Endothelial cell of umbilical vein (primary cell): ENCODE data around the gene FOXP1. TPM values are rescaled to one million over a fixed set of nuclear protein-coding genes. Genes with fewer than 3 reads are reported as not detected.
A peak's percentile ranks its signal among the peaks of the same experiment; 100 is the strongest.

Source experiments
- BruUV-seq: library from RNA; stranded (reverse); fragments of 400-500 nt; replicated peaks from 2 replicates; lab custom pipeline; 2021; lab: Mats Ljungman, UMichigan
- CTCF ChIA-PET: fragments of 300-600, 350-600 bp; sonication (Branson Sonifier 250); formaldehyde crosslinking; loops from one replicate; lab custom pipeline; 2021; ENCODE audit warnings: antibody characterized with exemption, inconsistent platforms; lab: Charles Lee
- POLR2A ChIA-PET: fragments of 300-600, 350-600 bp; sonication (Branson Sonifier 250); formaldehyde crosslinking; loops from one replicate; lab custom pipeline; 2021; ENCODE audit warnings: antibody characterized with exemption, inconsistent platforms; lab: Charles Lee
- DNase-seq: peaks from one replicate; pipeline ENCODE4 v3.0.0-alpha.2; 2011; ENCODE audit warnings: low read depth, low spot score
- FAIRE-seq: peaks from 2 replicates; lab custom pipeline; 2011; peaks lifted over from hg19 to GRCh38; lab: Jason Lieb, UNC
- H2AFZ ChIP-seq: 2 replicates; pipeline ENCODE4 v1.6.0; 2012; ENCODE audit warnings: low read depth, low read length, control low read depth, inconsistent platforms
- H3K27ac ChIP-seq: 2 replicates; pipeline ENCODE4 v1.5.1; 2011; ENCODE audit warnings: low read depth, mild to moderate bottlenecking, control low read depth, low read length, moderate library complexity; ENCODE audit not compliant: insufficient read depth
- H3K27me3 ChIP-seq, 2 experiments: 2 replicates each; pipeline versions ENCODE4 v1.6.0 to v1.6.1; 2011; ENCODE audit warnings: low read length in 2 of 2, mixed read lengths in 1 of 2; ENCODE audit not compliant: control insufficient read depth in 2 of 2, insufficient read depth in 2 of 2
- H3K36me3 ChIP-seq, 2 experiments: 2 replicates in 1 of 2; 3 replicates in 1 of 2; pipeline ENCODE4 v1.5.1; 2011; ENCODE audit warnings: low read length in 2 of 2, mild to moderate bottlenecking in 1 of 2, moderate library complexity in 1 of 2; ENCODE audit not compliant: control insufficient read depth in 2 of 2, insufficient read depth in 2 of 2; ENCODE audit errors: extremely low read depth in 1 of 2
- H3K4me1 ChIP-seq: 3 replicates; pipeline ENCODE4 v1.5.1; 2011; ENCODE audit warnings: mild to moderate bottlenecking, low read length; ENCODE audit not compliant: control insufficient read depth, insufficient read depth; ENCODE audit errors: extremely low read depth
- H3K4me2 ChIP-seq: 2 replicates; pipeline ENCODE4 v1.6.1; 2011; ENCODE audit warnings: low read length, control low read depth, mixed read lengths; ENCODE audit not compliant: insufficient read depth
- H3K4me3 ChIP-seq, 3 experiments: fragments of 200-600 bp in 1 of 3; sonication (generic), shearing (Covaris generic) in 1 of 3; replicated peaks in 1 of 3; 2 replicates each; pipeline ENCODE4 v1.5.1; 2011 to 2016; ENCODE audit warnings: control low read depth in 3 of 3, low read length in 3 of 3, mild to moderate bottlenecking in 2 of 3, inconsistent platforms in 1 of 3, low read depth in 1 of 3, moderate library complexity in 1 of 3; ENCODE audit not compliant: insufficient read depth in 1 of 3
- H3K79me2 ChIP-seq: 2 replicates; pipeline ENCODE4 v1.6.0; 2012; ENCODE audit warnings: low read length, inconsistent platforms; ENCODE audit not compliant: control insufficient read depth, insufficient read depth
- H3K9ac ChIP-seq: replicated peaks from 2 replicates; pipeline ENCODE3; 2011; ENCODE audit warnings: low read length, control low read depth; ENCODE audit not compliant: insufficient read depth; ENCODE audit errors: extremely low read depth
- H3K9me1 ChIP-seq: replicated peaks from 3 replicates; pipeline ENCODE4 v1.6.0; 2011; ENCODE audit warnings: mild to moderate bottlenecking, low read length; ENCODE audit not compliant: control insufficient read depth, insufficient read depth; ENCODE audit errors: extremely low read depth
- H3K9me3 ChIP-seq: replicated peaks from 2 replicates; pipeline ENCODE4 v1.5.1; 2012; ENCODE audit warnings: low read length, inconsistent platforms; ENCODE audit not compliant: control insufficient read depth, insufficient read depth
- H4K20me1 ChIP-seq: replicated peaks from 2 replicates; pipeline ENCODE3; 2011; ENCODE audit warnings: mild to moderate bottlenecking, low read length; ENCODE audit not compliant: control insufficient read depth, insufficient read depth; ENCODE audit errors: extremely low read depth
- EZH2 ChIP-seq: IDR thresholded peaks from 2 replicates; pipeline ENCODE4 v1.6.1; 2012; ENCODE audit warnings: borderline replicate concordance, low read depth, mild to moderate bottlenecking, moderate library complexity, low read length, inconsistent platforms; ENCODE audit not compliant: severe bottlenecking
- FOS ChIP-seq: IDR thresholded peaks from 2 replicates; pipeline ENCODE4 v1.6.1; 2011; ENCODE audit warnings: mild to moderate bottlenecking, low read length, moderate library complexity, borderline replicate concordance; ENCODE audit not compliant: insufficient read depth
- GATA2 ChIP-seq: IDR thresholded peaks from 2 replicates; pipeline ENCODE4 v1.7.0; 2011; ENCODE audit warnings: low read depth, mild to moderate bottlenecking, moderate library complexity, mixed read lengths, low read length; ENCODE audit not compliant: insufficient read length, insufficient read depth
- JUN ChIP-seq: IDR thresholded peaks from 2 replicates; pipeline ENCODE4 v1.6.1; 2011; ENCODE audit warnings: borderline replicate concordance, low read depth; ENCODE audit not compliant: insufficient read length, insufficient read depth
- MYC ChIP-seq: IDR thresholded peaks from one replicate; pipeline ENCODE4 v1.6.1; 2011; ENCODE audit warnings: mild to moderate bottlenecking, low read depth, low read length
- POLR2A ChIP-seq: IDR thresholded peaks from 2 replicates; pipeline ENCODE4 v1.6.1; 2012; ENCODE audit warnings: low read depth, mild to moderate bottlenecking, control low read depth, low read length
- POLR2AphosphoS5 ChIP-seq: IDR thresholded peaks from 2 replicates; pipeline ENCODE4 v1.6.1; 2012; ENCODE audit warnings: low read depth, mild to moderate bottlenecking, control low read depth, low read length, moderate library complexity; ENCODE audit not compliant: insufficient read depth
- dilution Hi-C: fragments of 300-500 bp; cut with MboI; formaldehyde crosslinking; loops from one replicate; pipeline ENCODE4 v1.15.0; 2019; ENCODE audit warnings: low sequenced_read_pairs; ENCODE audit not compliant: extremely low pct_ligation_motif_present
- intact Hi-C: fragments of 100-400 bp; cut with micrococcal nuclease; formaldehyde crosslinking; loops from one replicate; pipeline ENCODE4 v1.10.0; 2022
- polyA plus RNA-seq, 4 experiments: library from polyadenylated mRNA; depleted of rRNA in 3 of 4; stranded (reverse) in 3 of 4; unstranded in 1 of 4; fragments of >200 nt; gene quantifications; 2 replicates each; pipeline versions ENCODE4 v1.2.1 to v1.2.3, GENCODE V29; 2011 to 2012; ENCODE audit warnings: missing spikeins in 1 of 4
- total RNA-seq: library from RNA; stranded (reverse); gene quantifications from 2 replicates; pipeline ENCODE4 v1.2.3, GENCODE V29; 2021
- TF ChIP-seq, protein P1 (sequence below): IDR thresholded peaks from 2 replicates; pipeline ENCODE4 v1.6.1; 2011; ENCODE audit not compliant: insufficient read depth, insufficient read length
- TF ChIP-seq, protein P2 (sequence below), 2 donors: IDR thresholded peaks; 1 replicate in 1 of 2; 2 replicates in 1 of 2; pipeline ENCODE4 v1.5.1; 2011; ENCODE audit warnings: low read length in 2 of 2, mild to moderate bottlenecking in 2 of 2, moderate library complexity in 2 of 2, control low read depth in 1 of 2, inconsistent platforms in 1 of 2, low read depth in 1 of 2; ENCODE audit not compliant: insufficient read depth in 1 of 2; ENCODE audit errors: extremely low read depth in 1 of 2

Gene FOXP1
- total and polyA plus RNA-seq, 2 donors (not counting 3 experiments of a cell fraction or from before 2014, with no cell fraction given): 41.0 to 107 TPM

DNA sequence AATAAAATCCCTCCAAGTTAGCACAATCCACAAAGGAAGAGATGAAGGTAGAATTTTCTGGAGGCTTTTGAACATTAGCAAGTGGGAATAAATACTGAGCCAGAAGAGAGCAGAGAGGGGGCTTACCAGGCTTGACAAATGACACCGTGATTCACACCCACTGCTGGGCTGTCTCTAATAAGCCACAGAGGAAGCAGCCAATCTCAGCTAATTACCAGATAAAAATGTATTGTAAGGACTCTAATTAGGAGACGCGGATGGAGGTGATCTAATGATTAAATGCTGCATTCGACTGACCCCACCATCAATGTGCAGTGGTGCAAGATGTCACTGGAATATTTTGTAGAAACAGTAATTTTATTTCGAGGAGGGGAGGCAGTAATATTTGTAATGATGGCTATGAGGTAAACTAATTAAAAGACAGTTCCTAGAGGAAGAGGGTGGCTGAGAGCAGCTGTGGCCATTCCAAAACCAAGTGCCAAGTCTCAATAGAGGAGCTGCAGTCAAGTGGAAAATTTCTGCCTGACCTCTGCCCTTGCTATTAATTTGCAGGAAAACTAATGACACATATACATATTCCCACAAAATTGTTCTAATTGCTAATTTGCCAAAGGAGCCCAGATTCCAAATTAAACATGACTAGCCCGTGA lies 602.2 kb downstream of the FOXP1 start:
- no peak overlapping the region for H3K9ac ChIP-seq
- DNase-seq: peak; percentile 83

More for the DNA sequence above, 602.2 kb downstream of the FOXP1 start:
- FAIRE-seq: no peak
- intact Hi-C loops: no loop called here
- ChIA-PET CTCF (interaction anchor here (0.6 to 4.3 kb wide), 4 partner anchors 11 to 265 kb away, joined by 3 to 19 read pairs (median 4); no protein-coding TSS in a partner anchor), POLR2A (interaction anchor here (0.6 kb wide), 2 partner anchors 17 to 479 kb away, joined by 3 read pairs; no protein-coding TSS in a partner anchor)
- Histone ChIP-seq H3K4me1 (peaks cover 46% of the 10 kb centered on the region), H3K27ac (peak overlapping the region; percentile 92), H3K9me3 (no peaks in the 10 kb centered on the region), H3K4me3 (no peak overlapping the region), H3K36me3 (peaks cover 16 to 20% of the 10 kb centered on the region in 2 experiments), H3K79me2 (peaks cover 24% of the 10 kb centered on the region), H3K27me3 (no peaks in the 10 kb centered on the region), H3K4me2 (no peak overlapping the region), H4K20me1 (no peaks in the 10 kb centered on the region), H2AFZ (no peak overlapping the region), H3K9me1 (no peaks in the 10 kb centered on the region)
- TF ChIP-seq, protein P1, sequence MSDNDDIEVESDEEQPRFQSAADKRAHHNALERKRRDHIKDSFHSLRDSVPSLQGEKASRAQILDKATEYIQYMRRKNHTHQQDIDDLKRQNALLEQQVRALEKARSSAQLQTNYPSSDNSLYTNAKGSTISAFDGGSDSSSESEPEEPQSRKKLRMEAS: no peak
- TF ChIP-seq FOS (no peak), EZH2 (no peak), JUN (no peak), GATA2 (no peak), POLR2A (no peak), POLR2AphosphoS5 (no peak), MYC (no peak)
- TF ChIP-seq, protein P2, sequence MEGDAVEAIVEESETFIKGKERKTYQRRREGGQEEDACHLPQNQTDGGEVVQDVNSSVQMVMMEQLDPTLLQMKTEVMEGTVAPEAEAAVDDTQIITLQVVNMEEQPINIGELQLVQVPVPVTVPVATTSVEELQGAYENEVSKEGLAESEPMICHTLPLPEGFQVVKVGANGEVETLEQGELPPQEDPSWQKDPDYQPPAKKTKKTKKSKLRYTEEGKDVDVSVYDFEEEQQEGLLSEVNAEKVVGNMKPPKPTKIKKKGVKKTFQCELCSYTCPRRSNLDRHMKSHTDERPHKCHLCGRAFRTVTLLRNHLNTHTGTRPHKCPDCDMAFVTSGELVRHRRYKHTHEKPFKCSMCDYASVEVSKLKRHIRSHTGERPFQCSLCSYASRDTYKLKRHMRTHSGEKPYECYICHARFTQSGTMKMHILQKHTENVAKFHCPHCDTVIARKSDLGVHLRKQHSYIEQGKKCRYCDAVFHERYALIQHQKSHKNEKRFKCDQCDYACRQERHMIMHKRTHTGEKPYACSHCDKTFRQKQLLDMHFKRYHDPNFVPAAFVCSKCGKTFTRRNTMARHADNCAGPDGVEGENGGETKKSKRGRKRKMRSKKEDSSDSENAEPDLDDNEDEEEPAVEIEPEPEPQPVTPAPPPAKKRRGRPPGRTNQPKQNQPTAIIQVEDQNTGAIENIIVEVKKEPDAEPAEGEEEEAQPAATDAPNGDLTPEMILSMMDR (IDR thresholded peaks at IDR 0.05; ENCODE audit: extremely low read depth in 1 of 2, insufficient read depth in 1 of 2, low read depth in 1 of 2, low read length in 2 of 2): no peak
- dilution Hi-C loops: no loop called here
- no TSS peak for BruUV-seq
